DMS 273 treated with DMSO at 0.1 percent for 48 hours (cell line): Measurements from ENCODE around the gene KLF15.

ENCODE experiments used
- DNase-seq: peaks from one replicate; lab custom pipeline; 2025; lab: John Stamatoyannopoulos, UW

KLF15 gene

GRCh38 chr3:126357295-126358037 is at the start of gene KLF15:
TSS of gene KLF15 (minus strand) at chr3:126357408. CDS start at chr3:126352922, 4,486 bp downstream.
- peak; percentile 56 for DNase-seq

GRCh38 chr3:126406389-126407296 is 49.4 kb upstream of the KLF15 start:
- no peak for DNase-seq

- no peak for DNase-seq
Measured at GRCh38 chr3:126402666-126403302, 45.6 kb upstream of the KLF15 start.

GRCh38 chr3:126402178-126402577 is 45.0 kb upstream of the KLF15 start:
- DNase-seq, result no peak

GRCh38 chr3:126401611-126402160 is 44.5 kb upstream of the KLF15 start:
- no peak for DNase-seq

GRCh38 chr3:126399756-126400155 is 42.5 kb upstream of the KLF15 start:
- DNase-seq, result no peak

GRCh38 chr3:126399351-126399735 is 42.1 kb upstream of the KLF15 start:
- no peak for DNase-seq

GRCh38 chr3:126398423-126399350 is 41.5 kb upstream of the KLF15 start:
- DNase-seq, result no peak

GRCh38 chr3:126397610-126398422 is 40.6 kb upstream of the KLF15 start:
- DNase-seq, result no peak

GRCh38 chr3:126396536-126396935 is 39.3 kb upstream of the KLF15 start:
- DNase-seq, result no peak

- DNase-seq, result no peak
Measured at GRCh38 chr3:126395846-126396513, 38.8 kb upstream of the KLF15 start.

- DNase-seq, result no peak
Measured at GRCh38 chr3:126394977-126395321, 37.7 kb upstream of the KLF15 start.

- DNase-seq, result no peak
Measured at GRCh38 chr3:126394179-126394976, 37.2 kb upstream of the KLF15 start, which contains the start of gene CFAP100. TSS of gene CFAP100 (plus strand) at chr3:126394909. CDS start at chr3:126396001, 1,092 bp downstream.

GRCh38 chr3:126393563-126393962 is 36.4 kb upstream of the KLF15 start:
- no peak for DNase-seq

GRCh38 chr3:126392246-126392645 is 35.0 kb upstream of the KLF15 start:
- no peak for DNase-seq

- DNase-seq, result no peak
Measured at GRCh38 chr3:126391631-126392030, 34.4 kb upstream of the KLF15 start.

- DNase-seq, result no peak
Measured at GRCh38 chr3:126390751-126391150, 33.5 kb upstream of the KLF15 start.

- DNase-seq, result no peak
Measured at GRCh38 chr3:126390201-126390600, 33.0 kb upstream of the KLF15 start.

GRCh38 chr3:126389794-126390146 is 32.6 kb upstream of the KLF15 start:
- no peak for DNase-seq
